Measurements from ENCODE around the gene CEP43.

Gene CEP43

GRCh38 chr6:166969390-166970002, 29.7 kb upstream of the CEP43 start:
- peak in 2 of 6 experiments; percentile 21 to 68 for DNase-seq

- no peak for DNase-seq
Observed at GRCh38 chr6:166970091-166970490, 29.1 kb upstream of the CEP43 start.

GRCh38 chr6:166970776-166971175, 28.4 kb upstream of the CEP43 start:
- DNase-seq = no peak

- DNase-seq = no peak
Observed at GRCh38 chr6:166971271-166971670, 27.9 kb upstream of the CEP43 start.

- no peak for DNase-seq
Observed at GRCh38 chr6:166972101-166972500, 27.1 kb upstream of the CEP43 start.

- no peak for DNase-seq
Observed at GRCh38 chr6:166976636-166977035, 22.6 kb upstream of the CEP43 start.

- DNase-seq = no peak
Observed at GRCh38 chr6:166977621-166978525, 21.3 kb upstream of the CEP43 start.

GRCh38 chr6:166980738-166981137, 18.5 kb upstream of the CEP43 start:
- DNase-seq = no peak

- no peak for DNase-seq
Observed at GRCh38 chr6:166987448-166987847, 11.7 kb upstream of the CEP43 start.

- DNase-seq = peak in 1 of 6 experiments; percentile 29
Observed at GRCh38 chr6:166987930-166988329, 11.3 kb upstream of the CEP43 start.

GRCh38 chr6:166988674-166989201, 10.5 kb upstream of the CEP43 start:
- no peak for DNase-seq

GRCh38 chr6:166989427-166990032, 9.7 kb upstream of the CEP43 start:
- peak; percentile 18 to 80 (median 24) for DNase-seq

GRCh38 chr6:166996406-166996805, 2.8 kb upstream of the CEP43 start:
- no peak for DNase-seq

- peak in 2 of 6 experiments; percentile 41 to 49 for DNase-seq
Observed at GRCh38 chr6:166997348-166997747, 1.8 kb upstream of the CEP43 start.

- DNase-seq = peak; percentile 4 to 49 (median 30)
Observed at GRCh38 chr6:166997768-166998255, 1.4 kb upstream of the CEP43 start.

- DNase-seq = peak in 3 of 6 experiments; percentile 26 to 29 (median 26)
Observed at GRCh38 chr6:166998256-166999144, 697 bp upstream of the CEP43 start.

GRCh38 chr6:166999884-167000253, 672 bp downstream of the CEP43 start:
- peak in 2 of 6 experiments; percentile 13 to 34 for DNase-seq

- DNase-seq = no peak
Observed at GRCh38 chr6:167000759-167001158, 1.6 kb downstream of the CEP43 start.

GRCh38 chr6:167005350-167006159, 6.4 kb downstream of the CEP43 start:
- DNase-seq = no peak

- no peak for DNase-seq
Observed at GRCh38 chr6:167007985-167008384, 8.8 kb downstream of the CEP43 start.

GRCh38 chr6:167013067-167013466, 13.9 kb downstream of the CEP43 start:
- no peak for DNase-seq

Measured in stimulated activated naive CD4-positive, alpha-beta T cell (primary cell).